HG03469 (cell line): ENCODE measurements around the gene ALK.

Experiments
- ATAC-seq: cut with Tn5 transposase; IDR thresholded peaks from one replicate; pipeline ENCODE4 v1.9.1; 2021; ENCODE audit warnings: mild to moderate bottlenecking, moderate library complexity, moderate number of reproducible peaks; ENCODE audit not compliant: unreplicated experiment

ALK gene

GRCh38 chr2:29426354-29426753, 495.0 kb downstream of the ALK start:
- ATAC-seq = no peak

- ATAC-seq = no peak
These were observed 495.5 kb downstream of the ALK start for GRCh38 chr2:29425866-29426265.

DNA sequence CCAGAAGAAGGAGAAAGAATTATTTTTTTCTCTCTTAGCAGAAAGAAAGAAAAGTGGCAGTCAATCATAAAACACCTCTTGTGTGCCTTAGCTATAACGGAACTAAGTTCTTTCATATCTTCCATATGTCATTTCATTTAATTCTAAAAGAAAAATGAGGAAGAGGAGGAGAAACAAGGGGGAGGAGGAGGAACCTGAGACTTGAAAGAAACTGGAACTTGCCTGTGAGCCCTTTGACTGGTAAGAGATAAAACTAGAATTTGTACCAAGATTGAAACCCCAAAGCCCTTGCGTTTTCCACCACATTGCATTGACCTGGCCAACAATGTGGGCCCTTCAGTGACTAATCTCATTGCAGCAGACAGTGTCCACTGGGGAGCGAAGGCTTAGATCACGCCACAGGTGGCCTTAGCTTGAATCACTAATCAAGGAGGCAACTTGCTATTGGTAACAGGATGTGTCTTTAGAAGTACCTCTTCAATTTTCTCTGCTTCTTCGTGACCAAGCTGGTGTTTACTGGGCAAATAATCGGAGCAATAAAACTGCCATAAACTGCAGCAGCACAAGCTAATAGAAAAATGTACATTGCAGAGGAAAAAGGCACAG, 498.2 kb downstream of the ALK start:
- no peak for ATAC-seq

GRCh38 chr2:29420999-29421782, 500.2 kb downstream of the ALK start:
- ATAC-seq = no peak

- ATAC-seq = no peak
These were observed 500.9 kb downstream of the ALK start for GRCh38 chr2:29420464-29420863.

GRCh38 chr2:29417630-29418029, 503.8 kb downstream of the ALK start:
- no peak for ATAC-seq

DNA sequence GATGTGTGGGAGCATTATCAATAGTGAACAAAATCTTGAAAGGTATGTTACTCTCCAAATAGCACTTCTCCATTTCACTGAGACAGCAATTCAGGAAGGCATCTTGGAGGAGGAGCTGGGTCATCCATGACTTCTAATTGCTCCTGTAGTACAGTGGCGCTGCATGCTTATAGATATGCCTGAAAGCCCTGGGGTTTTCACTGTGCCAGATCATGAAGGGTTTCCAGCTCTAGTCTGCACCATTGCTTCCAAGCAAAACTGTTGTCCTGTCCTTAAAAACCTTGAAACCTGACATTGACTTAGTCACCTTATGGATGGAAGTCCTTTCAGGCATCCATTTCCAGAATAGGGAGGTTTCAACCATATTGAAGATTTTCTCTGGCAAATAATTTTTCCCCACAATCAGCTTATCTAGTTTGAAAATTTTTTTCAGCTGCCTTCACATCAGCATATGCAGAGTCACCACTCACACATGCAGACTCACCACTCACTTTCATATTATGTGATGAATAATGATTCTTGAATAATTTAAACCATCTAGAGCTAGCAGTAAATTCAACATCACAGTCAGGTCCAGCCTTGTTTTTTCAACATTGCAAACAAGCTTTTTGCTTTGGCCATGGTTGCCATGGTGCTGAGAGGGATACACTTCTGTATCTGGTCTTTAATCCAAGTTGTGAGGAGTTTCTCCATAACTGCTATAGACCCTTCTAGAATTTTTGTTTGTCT, 509.0 kb downstream of the ALK start:
- ATAC-seq = no peak

- no peak for ATAC-seq
These were observed 515.7 kb downstream of the ALK start for GRCh38 chr2:29405707-29406106.

GRCh38 chr2:29405266-29405665, 516.1 kb downstream of the ALK start:
- no peak for ATAC-seq

DNA sequence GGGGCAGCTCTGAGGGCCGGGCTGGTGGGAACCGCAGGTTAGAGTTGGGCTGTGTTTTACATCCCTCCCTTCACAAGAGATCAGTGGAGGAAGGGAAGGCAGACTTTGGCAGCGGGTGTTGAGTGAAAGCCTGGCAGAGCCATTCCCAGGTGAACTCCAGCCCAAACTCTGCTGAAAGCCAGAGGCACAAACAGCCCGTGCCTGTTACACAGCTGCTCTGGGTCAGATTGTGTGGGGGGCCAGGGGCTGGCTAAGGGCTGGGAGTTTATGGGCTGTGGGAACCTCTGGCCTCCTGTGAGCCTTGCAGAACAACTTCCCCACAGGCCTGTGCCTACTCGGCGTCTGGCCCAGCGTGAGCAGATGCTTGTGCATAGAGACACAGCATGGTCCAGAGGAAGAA, 519.4 kb downstream of the ALK start:
- no peak for ATAC-seq

- ATAC-seq = no peak
These were observed 520.3 kb downstream of the ALK start for GRCh38 chr2:29400930-29401653.

DNA sequence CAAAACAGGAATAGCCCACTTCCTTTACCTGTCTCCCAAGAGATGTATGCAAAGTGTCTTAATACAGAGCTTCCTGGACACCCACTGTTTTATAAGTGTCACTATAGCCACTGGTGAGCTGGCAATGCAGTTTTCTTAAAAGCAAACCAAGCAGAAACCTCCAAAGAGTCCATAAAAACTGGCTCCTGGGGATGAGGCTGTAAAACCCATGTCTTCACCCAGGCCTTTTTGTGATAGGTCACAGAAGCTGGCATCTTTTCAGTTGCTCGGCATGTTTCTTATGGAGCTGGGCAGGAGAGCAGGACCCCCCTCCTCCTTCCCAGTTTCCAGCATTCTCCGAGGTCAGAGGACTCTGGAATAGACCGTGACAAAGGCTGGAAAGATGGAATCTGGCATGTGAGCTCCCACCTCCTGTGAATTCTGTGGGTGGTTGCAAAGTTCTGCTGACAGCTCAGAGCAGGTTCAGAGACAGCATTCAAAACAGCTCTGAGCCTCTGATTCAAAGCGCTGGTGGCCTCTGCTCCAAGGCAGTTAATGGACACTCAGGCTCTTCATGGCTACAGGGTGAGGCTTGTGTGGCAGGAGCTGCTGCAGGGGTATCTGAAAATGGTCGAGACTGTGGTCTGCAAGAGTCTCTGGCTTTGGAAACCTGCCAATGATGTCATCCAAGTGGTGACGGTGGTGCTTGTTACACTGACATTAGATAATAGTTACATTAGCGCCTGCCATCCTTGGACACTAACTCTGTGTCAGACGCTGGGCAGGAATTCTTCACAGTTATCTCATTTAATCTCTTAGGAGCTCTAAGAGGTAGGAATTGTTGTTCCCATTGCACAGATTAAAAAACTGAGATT, 522.8 kb downstream of the ALK start:
- ATAC-seq = no peak

GRCh38 chr2:29397713-29398112, 523.7 kb downstream of the ALK start:
- ATAC-seq = no peak

GRCh38 chr2:29397039-29397438, 524.3 kb downstream of the ALK start:
- no peak for ATAC-seq

- no peak for ATAC-seq
These were observed 526.4 kb downstream of the ALK start for GRCh38 chr2:29394981-29395350.

DNA sequence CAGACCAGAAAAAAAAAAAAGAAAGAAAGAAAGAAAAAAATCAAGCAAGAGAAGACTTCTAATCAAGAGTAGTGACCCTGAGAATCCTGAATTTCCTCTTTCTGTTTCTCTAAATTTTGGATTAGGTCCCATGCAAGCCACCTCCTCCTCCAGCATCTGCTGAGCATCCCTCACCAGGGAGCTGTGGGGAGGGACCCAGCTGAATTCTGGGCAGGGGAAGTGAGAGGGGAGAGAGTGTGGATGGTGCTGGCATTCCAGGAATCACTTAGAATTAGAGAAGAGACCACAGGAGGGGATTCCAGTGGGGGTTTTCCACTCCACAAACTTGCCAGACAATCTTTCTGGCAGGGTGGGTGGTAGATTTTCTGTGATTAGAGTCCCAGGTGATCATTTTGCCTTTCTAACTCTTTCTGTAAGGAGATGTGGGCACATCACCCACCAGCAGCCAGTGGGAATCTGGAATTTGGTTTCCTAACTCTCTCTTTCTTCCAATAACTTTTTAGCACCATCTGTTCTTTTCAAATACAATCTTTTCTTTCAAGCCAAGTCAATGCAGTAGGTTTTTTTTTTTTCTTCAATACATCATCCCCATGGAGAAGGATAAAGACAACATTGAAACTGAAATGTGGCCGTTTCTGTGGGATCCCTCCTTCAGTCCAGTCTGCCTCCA, 526.9 kb downstream of the ALK start:
- no peak for ATAC-seq

- no peak for ATAC-seq
These were observed 527.7 kb downstream of the ALK start for GRCh38 chr2:29393676-29394075.

- ATAC-seq = no peak
These were observed 528.6 kb downstream of the ALK start for GRCh38 chr2:29392774-29393173.

GRCh38 chr2:29390136-29390535, 531.2 kb downstream of the ALK start:
- no peak for ATAC-seq

GRCh38 chr2:29389686-29390085, 531.7 kb downstream of the ALK start:
- no peak for ATAC-seq
